Cardiac fibroblast (primary cell): ENCODE data around the gene COL11A2.

Experiments
- DNase-seq, 2 donors: peaks; one replicate each; pipeline versions ENCODE4 v3.0.0 to v3.0.0-alpha.2; 2010; ENCODE audit warnings: low read depth in 2 of 2
- H3K4me3 ChIP-seq, 2 donors: replicated peaks in 1 of 2; 1 replicate in 1 of 2; 2 replicates in 1 of 2; pipeline ENCODE4 v1.5.1; 2011; ENCODE audit warnings: low read depth in 2 of 2, low read length in 2 of 2, mild to moderate bottlenecking in 2 of 2, moderate library complexity in 1 of 2
- CTCF ChIP-seq: IDR thresholded peaks from one replicate; pipeline ENCODE4 v1.5.1; 2011; ENCODE audit warnings: low read depth, mild to moderate bottlenecking, low read length, inconsistent platforms

COL11A2 gene

GRCh38 chr6:33212857-33213165 is 20.5 kb upstream of the COL11A2 start:
- peak overlapping the region; percentile 59 to 63 for H3K4me3 ChIP-seq
- TF ChIP-seq CTCF = no peak
- peak in 1 of 2 donors; percentile 14 for DNase-seq

GRCh38 chr6:33211666-33212422 is 19.6 kb upstream of the COL11A2 start:
- H3K4me3 ChIP-seq = no peak overlapping the region
- TF ChIP-seq CTCF = no peak
- DNase-seq = no peak

- DNase-seq = no peak
- TF ChIP-seq CTCF = no peak
- H3K4me3 ChIP-seq = no peak overlapping the region
These were observed 18.9 kb upstream of the COL11A2 start for GRCh38 chr6:33211136-33211535.

- no peak for DNase-seq
- no peak overlapping the region for H3K4me3 ChIP-seq
- no peak for TF ChIP-seq CTCF
These were observed 17.6 kb upstream of the COL11A2 start for GRCh38 chr6:33209856-33210255.

- H3K4me3 ChIP-seq = peak within 1 kb of the TSS; percentile 83 to 89
- no peak for TF ChIP-seq CTCF
- peak; percentile 67 to 82 for DNase-seq
These were observed 16.1 kb upstream of the COL11A2 start, which contains the start of gene RING1 for GRCh38 chr6:33208091-33208967. RING1 (plus strand) TSS chr6:33208500; CDS start chr6:33208823, 323 bp downstream.

GRCh38 chr6:33207552-33208090 is 15.4 kb upstream of the COL11A2 start:
- DNase-seq = peak; percentile 46 to 61
- no peak for TF ChIP-seq CTCF
- peak overlapping the region; percentile 83 to 89 for H3K4me3 ChIP-seq
